IMR-90 (cell line): Measurements from ENCODE around the gene POLR3G.

Experiments
- CEBPB ChIP-seq: IDR thresholded peaks from 2 replicates; pipeline ENCODE4 v1.6.1; 2012; ENCODE audit warnings: low read depth, low read length, improper control_type of control experiment
- CHD1 ChIP-seq: IDR thresholded peaks from 2 replicates; pipeline ENCODE4 v1.6.1; 2012; ENCODE audit warnings: low read depth, low read length, improper control_type of control experiment
- CTCF ChIP-seq: conservative IDR thresholded peaks from 2 replicates; pipeline ENCODE4 v1.5.1; 2012; ENCODE audit warnings: mild to moderate bottlenecking, low read depth, low read length, improper control_type of control experiment
- FOS ChIP-seq: fragments of 150-350 bp; IDR thresholded peaks from 2 replicates; pipeline ENCODE4 v1.6.1; 2016; ENCODE audit warnings: low read depth, low read length
- MAZ ChIP-seq: IDR thresholded peaks from 2 replicates; pipeline ENCODE4 v1.6.1; 2012; ENCODE audit warnings: low read depth, mild to moderate bottlenecking, low read length, improper control_type of control experiment, moderate library complexity, borderline replicate concordance
- MXI1 ChIP-seq: IDR thresholded peaks from 2 replicates; pipeline ENCODE4 v1.6.1; 2012; ENCODE audit warnings: low read depth, mild to moderate bottlenecking, low read length, moderate library complexity, borderline replicate concordance
- POLR2A ChIP-seq: IDR thresholded peaks from 2 replicates; pipeline ENCODE4 v1.6.1; 2012; ENCODE audit warnings: mild to moderate bottlenecking, low read depth, low read length
- RAD21 ChIP-seq: IDR thresholded peaks from 2 replicates; pipeline ENCODE4 v1.6.1; 2012; ENCODE audit warnings: low read length, improper control_type of control experiment
- RFX5 ChIP-seq: IDR thresholded peaks from 2 replicates; pipeline ENCODE4 v1.8.0; 2012; ENCODE audit warnings: low read depth, mild to moderate bottlenecking, low read length, moderate library complexity
- SMC3 ChIP-seq: fragments of 150-350 bp; IDR thresholded peaks from 2 replicates; pipeline ENCODE4 v1.6.1; 2016; ENCODE audit warnings: low read depth, mild to moderate bottlenecking, antibody characterized with exemption, low read length, moderate library complexity
- USF2 ChIP-seq: fragments of 150-350 bp; IDR thresholded peaks from 2 replicates; pipeline ENCODE4 v1.6.1; 2017; ENCODE audit warnings: mild to moderate bottlenecking, antibody characterized with exemption, low read length, low read depth

- no peak for TF ChIP-seq CTCF
- no peak for TF ChIP-seq CEBPB
- TF ChIP-seq POLR2A: no peak
- TF ChIP-seq SMC3: no peak
- TF ChIP-seq MXI1: no peak
- no peak for TF ChIP-seq RAD21
- TF ChIP-seq USF2: peak; percentile 65; the same call in 1 of the 2 replicates
- TF ChIP-seq RFX5: no peak
- TF ChIP-seq MAZ: no peak
- TF ChIP-seq FOS: no peak
- no peak for TF ChIP-seq CHD1
Measured at GRCh38 chr5:90518661-90519060, 44.0 kb downstream of the POLR3G start.
